ENCODE measurements around the gene LELP1.

LELP1 gene

DNA sequence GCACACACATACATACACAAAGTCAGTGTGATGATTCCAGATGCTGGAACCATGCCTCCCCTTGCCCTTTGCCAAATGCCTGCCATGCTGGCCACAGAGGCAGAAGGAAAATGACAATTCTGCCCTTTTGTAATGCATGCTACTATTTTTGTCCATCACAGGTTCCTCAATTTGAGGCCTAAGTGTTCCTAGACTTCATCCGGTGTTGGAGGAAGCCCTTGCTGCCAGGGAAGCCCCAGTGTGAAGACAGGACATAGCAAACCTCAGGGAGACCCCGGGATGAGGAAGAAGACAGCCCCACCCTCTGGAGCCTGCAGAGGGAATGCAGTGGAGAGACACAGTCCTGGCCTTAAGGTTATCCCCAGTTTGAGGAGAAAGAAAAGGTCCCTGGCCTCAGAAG, 28.6 kb downstream of the LELP1 start:
- no peak overlapping the region for H3K27ac ChIP-seq (ENCODE audit: low read length)
- H2AFZ ChIP-seq (ENCODE audit: low read depth, low read length): no peak overlapping the region
- H3K27me3 ChIP-seq (ENCODE audit: insufficient read depth, low read length, poor library complexity): peaks cover 8% of the 10 kb centered on the region
- no peaks in the 10 kb centered on the region for H3K79me2 ChIP-seq (ENCODE audit: insufficient read depth, low read length)
- no peak for DNase-seq
- no peaks in the 10 kb centered on the region for H3K9me3 ChIP-seq (ENCODE audit: insufficient read depth, low read length, severe bottlenecking)
- H4K20me1 ChIP-seq (ENCODE audit: insufficient read depth, low read length): no peaks in the 10 kb centered on the region
- no peak overlapping the region for H3K9ac ChIP-seq (ENCODE audit: low read depth, low read length)
- no peak overlapping the region for H3K4me3 ChIP-seq (ENCODE audit: low read depth in 1 of 2, low read length in 2 of 2)
- no peak for TF ChIP-seq EZH2 (IDR thresholded peaks at IDR 0.05; ENCODE audit: borderline replicate concordance, low read depth, low read length, severe bottlenecking)
- TF ChIP-seq, protein P1, sequence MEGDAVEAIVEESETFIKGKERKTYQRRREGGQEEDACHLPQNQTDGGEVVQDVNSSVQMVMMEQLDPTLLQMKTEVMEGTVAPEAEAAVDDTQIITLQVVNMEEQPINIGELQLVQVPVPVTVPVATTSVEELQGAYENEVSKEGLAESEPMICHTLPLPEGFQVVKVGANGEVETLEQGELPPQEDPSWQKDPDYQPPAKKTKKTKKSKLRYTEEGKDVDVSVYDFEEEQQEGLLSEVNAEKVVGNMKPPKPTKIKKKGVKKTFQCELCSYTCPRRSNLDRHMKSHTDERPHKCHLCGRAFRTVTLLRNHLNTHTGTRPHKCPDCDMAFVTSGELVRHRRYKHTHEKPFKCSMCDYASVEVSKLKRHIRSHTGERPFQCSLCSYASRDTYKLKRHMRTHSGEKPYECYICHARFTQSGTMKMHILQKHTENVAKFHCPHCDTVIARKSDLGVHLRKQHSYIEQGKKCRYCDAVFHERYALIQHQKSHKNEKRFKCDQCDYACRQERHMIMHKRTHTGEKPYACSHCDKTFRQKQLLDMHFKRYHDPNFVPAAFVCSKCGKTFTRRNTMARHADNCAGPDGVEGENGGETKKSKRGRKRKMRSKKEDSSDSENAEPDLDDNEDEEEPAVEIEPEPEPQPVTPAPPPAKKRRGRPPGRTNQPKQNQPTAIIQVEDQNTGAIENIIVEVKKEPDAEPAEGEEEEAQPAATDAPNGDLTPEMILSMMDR (IDR thresholded peaks at IDR 0.05; ENCODE audit: borderline replicate concordance, extremely low read depth, low read length, poor library complexity, severe bottlenecking): no peak
- no peaks in the 10 kb centered on the region for H3K36me3 ChIP-seq (ENCODE audit: insufficient read depth, low read length)
- no peak overlapping the region for H3K4me2 ChIP-seq (ENCODE audit: insufficient read depth, low read length)
- no peaks in the 10 kb centered on the region for H3K4me1 ChIP-seq (ENCODE audit: insufficient read depth, low read length)
- ATAC-seq (ENCODE audit: insufficient read depth, low read depth): no peak

DNA sequence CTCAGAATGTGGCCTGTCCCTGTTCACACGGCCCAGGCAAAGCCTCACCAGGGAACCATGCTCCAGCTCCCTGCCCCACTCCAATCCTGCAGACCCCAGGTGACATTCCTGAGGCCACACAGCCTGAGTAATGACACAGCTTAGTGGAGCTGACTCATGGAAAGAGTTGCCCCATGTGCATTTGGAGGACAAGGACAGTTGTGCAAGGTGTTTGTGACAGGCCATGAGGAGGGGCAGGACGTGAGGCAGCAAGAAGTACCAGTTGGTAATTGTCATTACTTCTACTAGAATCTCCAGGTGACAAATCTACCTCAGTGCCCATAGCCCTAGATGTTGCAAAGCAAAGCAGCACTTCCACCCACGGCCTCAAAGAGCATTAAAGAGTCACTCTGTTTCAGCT, 29.3 kb downstream of the LELP1 start:
- peaks cover 7% of the 10 kb centered on the region for H3K27me3 ChIP-seq (ENCODE audit: insufficient read depth, low read length, poor library complexity)
- DNase-seq (no peak), ATAC-seq (ENCODE audit: insufficient read depth, low read depth) (no peak)
- no peaks in the 10 kb centered on the region for H3K79me2 ChIP-seq (ENCODE audit: insufficient read depth, low read length)
- no peak overlapping the region for H3K4me3 ChIP-seq (ENCODE audit: low read depth in 1 of 2, low read length in 2 of 2)
- no peak for TF ChIP-seq EZH2 (IDR thresholded peaks at IDR 0.05; ENCODE audit: borderline replicate concordance, low read depth, low read length, severe bottlenecking)
- TF ChIP-seq, protein P1 (IDR thresholded peaks at IDR 0.05; ENCODE audit: borderline replicate concordance, extremely low read depth, low read length, poor library complexity, severe bottlenecking): no peak
- no peaks in the 10 kb centered on the region for H3K9me3 ChIP-seq (ENCODE audit: insufficient read depth, low read length, severe bottlenecking)
- H3K9ac ChIP-seq (ENCODE audit: low read depth, low read length): no peak overlapping the region
- no peaks in the 10 kb centered on the region for H3K36me3 ChIP-seq (ENCODE audit: insufficient read depth, low read length)
- H3K4me1 ChIP-seq (ENCODE audit: insufficient read depth, low read length): no peaks in the 10 kb centered on the region
- H4K20me1 ChIP-seq (ENCODE audit: insufficient read depth, low read length): no peaks in the 10 kb centered on the region
- H2AFZ ChIP-seq (ENCODE audit: low read depth, low read length): no peak overlapping the region
- H3K27ac ChIP-seq (ENCODE audit: low read length): no peak overlapping the region
- H3K4me2 ChIP-seq (ENCODE audit: insufficient read depth, low read length): no peak overlapping the region

DNA sequence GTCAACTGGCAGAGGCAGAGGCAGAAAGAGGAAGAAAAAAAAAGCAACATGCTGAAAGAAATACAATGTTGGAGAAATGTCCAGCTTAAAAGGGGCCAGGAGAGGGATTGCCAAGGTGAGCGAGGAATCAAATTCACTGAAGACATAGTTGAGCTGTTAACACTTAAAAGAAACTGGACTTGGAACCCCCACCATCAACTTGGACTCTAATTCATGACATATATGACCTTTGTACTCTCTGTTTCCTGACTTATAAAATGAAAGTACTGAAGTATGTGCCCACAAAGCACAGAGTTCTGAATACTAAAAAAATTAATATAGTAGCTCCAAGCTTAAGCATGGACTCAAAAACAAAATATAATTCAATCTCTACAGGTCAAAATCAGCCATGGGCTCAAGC, 30.2 kb downstream of the LELP1 start:
- H3K9ac ChIP-seq (ENCODE audit: low read depth, low read length): no peak overlapping the region
- H3K4me3 ChIP-seq (ENCODE audit: low read depth in 1 of 2, low read length in 2 of 2): no peak overlapping the region
- ATAC-seq (ENCODE audit: insufficient read depth, low read depth) (no peak), DNase-seq (no peak)
- H3K27me3 ChIP-seq (ENCODE audit: insufficient read depth, low read length, poor library complexity): peaks cover 6% of the 10 kb centered on the region
- no peak overlapping the region for H3K4me2 ChIP-seq (ENCODE audit: insufficient read depth, low read length)
- H3K4me1 ChIP-seq (ENCODE audit: insufficient read depth, low read length): no peaks in the 10 kb centered on the region
- no peaks in the 10 kb centered on the region for H4K20me1 ChIP-seq (ENCODE audit: insufficient read depth, low read length)
- no peaks in the 10 kb centered on the region for H3K79me2 ChIP-seq (ENCODE audit: insufficient read depth, low read length)
- no peaks in the 10 kb centered on the region for H3K36me3 ChIP-seq (ENCODE audit: insufficient read depth, low read length)
- no peaks in the 10 kb centered on the region for H3K9me3 ChIP-seq (ENCODE audit: insufficient read depth, low read length, severe bottlenecking)
- TF ChIP-seq, protein P1 (IDR thresholded peaks at IDR 0.05; ENCODE audit: borderline replicate concordance, extremely low read depth, low read length, poor library complexity, severe bottlenecking): no peak
- no peak for TF ChIP-seq EZH2 (IDR thresholded peaks at IDR 0.05; ENCODE audit: borderline replicate concordance, low read depth, low read length, severe bottlenecking)
- H3K27ac ChIP-seq (ENCODE audit: low read length): no peak overlapping the region
- H2AFZ ChIP-seq (ENCODE audit: low read depth, low read length): no peak overlapping the region

DNA sequence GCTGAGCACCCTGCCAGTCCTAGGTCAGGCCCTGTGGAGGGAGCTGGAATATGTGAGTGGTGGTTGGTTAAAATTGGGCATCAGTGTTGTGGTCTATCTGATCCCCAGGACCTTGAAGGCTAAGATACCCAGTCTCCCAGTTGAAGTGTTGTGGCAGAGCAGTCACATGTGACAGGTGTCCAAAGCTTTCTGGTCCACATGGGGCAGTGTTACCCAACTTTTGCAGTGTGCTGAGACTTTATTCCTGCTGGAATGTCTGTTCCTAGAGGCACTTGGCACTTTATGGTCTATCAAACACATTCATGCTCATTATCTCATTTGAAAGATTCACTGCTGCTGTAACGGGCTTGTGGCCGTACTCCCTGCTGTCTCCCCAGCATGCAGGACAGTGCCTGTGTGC, 35.3 kb downstream of the LELP1 start:
- Histone ChIP-seq H3K36me3 (ENCODE audit: insufficient read depth, low read length) (no peaks in the 10 kb centered on the region), H3K27me3 (ENCODE audit: insufficient read depth, low read length, poor library complexity) (peaks cover 6% of the 10 kb centered on the region), H3K27ac (ENCODE audit: low read length) (no peak overlapping the region), H3K4me1 (ENCODE audit: insufficient read depth, low read length) (no peaks in the 10 kb centered on the region), H2AFZ (ENCODE audit: low read depth, low read length) (no peak overlapping the region), H4K20me1 (ENCODE audit: insufficient read depth, low read length) (no peaks in the 10 kb centered on the region), H3K4me2 (ENCODE audit: insufficient read depth, low read length) (no peak overlapping the region), H3K4me3 (ENCODE audit: low read depth in 1 of 2, low read length in 2 of 2) (no peak overlapping the region), H3K9ac (ENCODE audit: low read depth, low read length) (no peak overlapping the region), H3K79me2 (ENCODE audit: insufficient read depth, low read length) (no peaks in the 10 kb centered on the region), H3K9me3 (ENCODE audit: insufficient read depth, low read length, severe bottlenecking) (no peaks in the 10 kb centered on the region)
- ATAC-seq (ENCODE audit: insufficient read depth, low read depth) (no peak), DNase-seq (no peak)
- TF ChIP-seq, protein P1 (IDR thresholded peaks at IDR 0.05; ENCODE audit: borderline replicate concordance, extremely low read depth, low read length, poor library complexity, severe bottlenecking): peak; percentile 15
- TF ChIP-seq EZH2 (IDR thresholded peaks at IDR 0.05; ENCODE audit: borderline replicate concordance, low read depth, low read length, severe bottlenecking): no peak
